HepG2 (cell line): ENCODE results near the gene JSRP1. TPM values are rescaled to one million over a fixed set of nuclear protein-coding genes. Genes with fewer than 3 reads are reported as not detected.

ENCODE experiments used
- CBX2 ChIP-seq, 2 experiments: fragments of 200-600 bp in 1 of 2; sonication (generic); formaldehyde crosslinking in 1 of 2; IDR thresholded peaks; 2 replicates each; pipeline versions ENCODE4 v1.7.0 to v1.8.1; 2018 to 2022; ENCODE audit warnings: low read depth in 2 of 2, low read length in 1 of 2, mild to moderate bottlenecking in 1 of 2, missing genetic modification reagents in 1 of 2
- DPF2 ChIP-seq: sonication (generic); formaldehyde crosslinking; IDR thresholded peaks from 2 replicates; pipeline ENCODE4 v1.4.0; 2020; ENCODE audit warnings: mild to moderate bottlenecking, low read depth, missing genetic modification reagents, borderline replicate concordance
- HIC2 ChIP-seq: sonication (generic); formaldehyde crosslinking; IDR thresholded peaks from 2 replicates; pipeline ENCODE4 v1.9.0; 2022; ENCODE audit warnings: low read depth, missing genetic modification reagents
- HNF1B ChIP-seq: sonication (generic); formaldehyde crosslinking; IDR thresholded peaks from 2 replicates; pipeline ENCODE4 v1.5.1; 2020; ENCODE audit warnings: mild to moderate bottlenecking, moderate library complexity, missing genetic modification reagents
- HOXA7 ChIP-seq: sonication (generic); formaldehyde crosslinking; IDR thresholded peaks from 2 replicates; pipeline ENCODE4 v1.8.1; 2022; ENCODE audit warnings: mild to moderate bottlenecking, missing genetic modification reagents, moderate library complexity
- KAT8 ChIP-seq: IDR thresholded peaks from 2 replicates; pipeline ENCODE4 v1.6.1; 2016; ENCODE audit warnings: missing genetic modification reagents, missing compliant biosample characterization
- PBX2 ChIP-seq: IDR thresholded peaks from 2 replicates; pipeline ENCODE4 v1.6.1; 2016; ENCODE audit warnings: control low read depth
- POLR2G ChIP-seq: fragments of 200-400 bp; formaldehyde crosslinking; IDR thresholded peaks from 2 replicates; pipeline ENCODE4 v1.6.1; 2018; ENCODE audit warnings: mild to moderate bottlenecking, low read depth, low read length, moderate library complexity
- RFXANK ChIP-seq: IDR thresholded peaks from 2 replicates; pipeline ENCODE4 v1.6.1; 2016
- TBX3 ChIP-seq: fragments of 450-650 bp; IDR thresholded peaks from 2 replicates; pipeline ENCODE4 v1.6.1; 2017; ENCODE audit warnings: antibody characterized with exemption, mild to moderate bottlenecking, inconsistent platforms, borderline replicate concordance
- ZBTB7B ChIP-seq: sonication (generic); formaldehyde crosslinking; IDR thresholded peaks from 2 replicates; pipeline ENCODE4 v1.4.0; 2020; ENCODE audit warnings: missing genetic modification reagents
- ZNF275 ChIP-seq: sonication (generic); formaldehyde crosslinking; IDR thresholded peaks from 2 replicates; pipeline ENCODE4 v1.8.0; 2022; ENCODE audit warnings: missing genetic modification reagents, mild to moderate bottlenecking, inconsistent platforms, borderline replicate concordance
- ZNF350 ChIP-seq: sonication (generic); formaldehyde crosslinking; IDR thresholded peaks from 2 replicates; pipeline ENCODE4 v1.4.0; 2020; ENCODE audit warnings: mild to moderate bottlenecking, low read depth, missing genetic modification reagents, borderline replicate concordance
- ZNF451 ChIP-seq: sonication (generic); formaldehyde crosslinking; IDR thresholded peaks from 2 replicates; pipeline ENCODE4 v1.5.0; 2020; ENCODE audit warnings: mild to moderate bottlenecking, missing genetic modification reagents
- ZNF7 ChIP-seq: IDR thresholded peaks from 2 replicates; pipeline ENCODE4 v1.6.1; 2016; ENCODE audit warnings: missing biosample characterization, missing genetic modification reagents
- polyA plus RNA-seq, 8 experiments: library from polyadenylated mRNA; depleted of rRNA in 3 of 8; stranded (reverse) in 7 of 8; unstranded in 1 of 8; fragments of >200 nt; fragmentation: Illumina TruSeq in 4 of 8; extraction: Trizol in 4 of 8; gene quantifications; 2 replicates each; pipeline versions ENCODE4 v1.2.1 to v1.2.3, GENCODE V29; 2011 to 2016; ENCODE audit warnings: low read depth in 4 of 8, missing spikeins in 1 of 8, mixed read lengths in 1 of 8; ENCODE audit not compliant: insufficient read depth in 1 of 8
- total RNA-seq, 5 experiments: library from RNA; depleted of rRNA; stranded (reverse); fragments of >200 nt; fragmentation: Illumina TruSeq; extraction: Trizol; gene quantifications; 2 replicates each; pipeline ENCODE4 v1.2.3, GENCODE V29; 2016; ENCODE audit warnings: low read depth in 1 of 5
- TF ChIP-seq, protein P1 (sequence below): IDR thresholded peaks from 2 replicates; pipeline ENCODE4 v1.6.1; 2016; ENCODE audit warnings: missing biosample characterization, missing genetic modification reagents, low read depth
- TF ChIP-seq, protein P2 (sequence below): sonication (generic); formaldehyde crosslinking; IDR thresholded peaks from 2 replicates; pipeline ENCODE4 v1.4.0; 2020; ENCODE audit warnings: mild to moderate bottlenecking, missing genetic modification reagents
- TF ChIP-seq, protein P3 (sequence below): sonication (generic); formaldehyde crosslinking; IDR thresholded peaks from 2 replicates; pipeline ENCODE4 v1.4.0; 2020; ENCODE audit warnings: missing genetic modification reagents

JSRP1 gene
- total and polyA plus RNA-seq, 2 of the 13 experiments (the other 11 are each of a cell fraction or from before 2014, with no cell fraction given), result 0.16 to 0.38 TPM

DNA sequence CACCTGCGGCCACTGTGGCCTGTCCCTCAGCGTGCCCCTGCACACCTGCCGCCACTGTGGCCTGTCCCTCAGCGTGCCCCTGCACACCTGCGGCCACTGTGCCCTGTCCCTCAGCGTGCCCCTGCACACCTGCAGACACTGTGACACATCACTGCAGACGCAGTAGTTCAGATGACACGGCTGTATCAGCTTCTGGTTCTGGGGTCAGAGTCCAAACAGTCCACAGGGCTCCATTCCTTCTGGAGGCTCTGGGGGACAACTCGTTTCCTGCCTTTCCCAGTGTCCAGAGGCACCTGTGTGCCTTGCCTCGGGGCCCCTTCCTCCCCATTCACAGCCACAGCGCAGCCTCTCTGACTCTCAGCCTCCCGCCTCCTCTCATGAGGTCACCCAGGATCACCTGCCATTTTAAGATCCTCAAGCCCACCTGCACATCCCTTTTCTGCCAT is 14.1 kb downstream of the JSRP1 start (continued):
- TF ChIP-seq, protein P1, sequence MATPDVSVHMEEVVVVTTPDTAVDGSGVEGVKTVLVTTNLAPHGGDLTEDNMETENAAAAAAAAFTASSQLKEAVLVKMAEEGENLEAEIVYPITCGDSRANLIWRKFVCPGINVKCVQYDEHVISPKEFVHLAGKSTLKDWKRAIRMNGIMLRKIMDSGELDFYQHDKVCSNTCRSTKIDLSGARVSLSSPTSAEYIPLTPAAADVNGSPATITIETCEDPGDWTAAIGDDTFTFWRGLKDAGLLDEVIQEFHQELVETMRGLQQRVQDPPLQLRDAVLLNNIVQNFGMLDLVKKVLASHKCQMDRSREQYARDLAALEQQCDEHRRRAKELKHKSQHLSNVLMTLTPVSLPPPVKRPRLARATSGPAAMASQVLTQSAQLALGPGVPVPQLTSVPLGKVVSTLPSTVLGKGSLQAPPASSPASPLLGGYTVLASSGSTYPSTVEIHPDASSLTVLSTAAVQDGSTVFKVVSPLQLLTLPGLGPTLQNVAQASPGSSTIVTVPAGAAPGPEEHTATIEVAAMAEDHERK (CRISPR knock-in tag), result no peak
- TF ChIP-seq CBX2 (IDR thresholded peaks at IDR 0.05; ENCODE audit: low read depth, low read length) (no peak), CBX2 (CRISPR knock-in tag; IDR thresholded peaks at IDR 0.05; ENCODE audit: low read depth) (no peak), PBX2 (no peak), TBX3 (no peak), ZNF275 (no peak), ZNF451 (CRISPR knock-in tag) (no peak), RFXANK (no peak), HNF1B (0 out of 2 replicates have a peak, but pooled peaks have one; percentile 21), ZBTB7B (0 out of 2 replicates have a peak, but pooled peaks have one; percentile 21), ZNF7 (CRISPR knock-in tag) (no peak), DPF2 (no peak), POLR2G (no peak), ZNF350 (CRISPR knock-in tag) (no peak), KAT8 (peak; percentile 57; the same call in 1 of the 2 replicates), HIC2 (CRISPR knock-in tag) (peak; percentile 47; the same call in 1 of the 2 replicates), HOXA7 (no peak)
- TF ChIP-seq, protein P2, sequence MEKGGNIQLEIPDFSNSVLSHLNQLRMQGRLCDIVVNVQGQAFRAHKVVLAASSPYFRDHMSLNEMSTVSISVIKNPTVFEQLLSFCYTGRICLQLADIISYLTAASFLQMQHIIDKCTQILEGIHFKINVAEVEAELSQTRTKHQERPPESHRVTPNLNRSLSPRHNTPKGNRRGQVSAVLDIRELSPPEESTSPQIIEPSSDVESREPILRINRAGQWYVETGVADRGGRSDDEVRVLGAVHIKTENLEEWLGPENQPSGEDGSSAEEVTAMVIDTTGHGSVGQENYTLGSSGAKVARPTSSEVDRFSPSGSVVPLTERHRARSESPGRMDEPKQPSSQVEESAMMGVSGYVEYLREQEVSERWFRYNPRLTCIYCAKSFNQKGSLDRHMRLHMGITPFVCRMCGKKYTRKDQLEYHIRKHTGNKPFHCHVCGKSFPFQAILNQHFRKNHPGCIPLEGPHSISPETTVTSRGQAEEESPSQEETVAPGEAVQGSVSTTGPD (CRISPR knock-in tag), result no peak
- TF ChIP-seq, protein P3, sequence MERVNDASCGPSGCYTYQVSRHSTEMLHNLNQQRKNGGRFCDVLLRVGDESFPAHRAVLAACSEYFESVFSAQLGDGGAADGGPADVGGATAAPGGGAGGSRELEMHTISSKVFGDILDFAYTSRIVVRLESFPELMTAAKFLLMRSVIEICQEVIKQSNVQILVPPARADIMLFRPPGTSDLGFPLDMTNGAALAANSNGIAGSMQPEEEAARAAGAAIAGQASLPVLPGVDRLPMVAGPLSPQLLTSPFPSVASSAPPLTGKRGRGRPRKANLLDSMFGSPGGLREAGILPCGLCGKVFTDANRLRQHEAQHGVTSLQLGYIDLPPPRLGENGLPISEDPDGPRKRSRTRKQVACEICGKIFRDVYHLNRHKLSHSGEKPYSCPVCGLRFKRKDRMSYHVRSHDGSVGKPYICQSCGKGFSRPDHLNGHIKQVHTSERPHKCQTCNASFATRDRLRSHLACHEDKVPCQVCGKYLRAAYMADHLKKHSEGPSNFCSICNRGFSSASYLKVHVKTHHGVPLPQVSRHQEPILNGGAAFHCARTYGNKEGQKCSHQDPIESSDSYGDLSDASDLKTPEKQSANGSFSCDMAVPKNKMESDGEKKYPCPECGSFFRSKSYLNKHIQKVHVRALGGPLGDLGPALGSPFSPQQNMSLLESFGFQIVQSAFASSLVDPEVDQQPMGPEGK, result peak; percentile 55; the same call in 1 of the 2 replicates
